Ammon's horn (tissue), 1 donor: ENCODE data around the gene IRF5.
"Not testable (repeated sequence)": the region's sequence is repeated elsewhere in the genome, so short reads cannot be mapped to it uniquely, and the experiment has no call there.

Experiments used
- DNase-seq: peaks from one replicate; pipeline ENCODE4 v3.0.0-alpha.2; 2016; ENCODE audit warnings: low spot score

The IRF5 gene

DNA sequence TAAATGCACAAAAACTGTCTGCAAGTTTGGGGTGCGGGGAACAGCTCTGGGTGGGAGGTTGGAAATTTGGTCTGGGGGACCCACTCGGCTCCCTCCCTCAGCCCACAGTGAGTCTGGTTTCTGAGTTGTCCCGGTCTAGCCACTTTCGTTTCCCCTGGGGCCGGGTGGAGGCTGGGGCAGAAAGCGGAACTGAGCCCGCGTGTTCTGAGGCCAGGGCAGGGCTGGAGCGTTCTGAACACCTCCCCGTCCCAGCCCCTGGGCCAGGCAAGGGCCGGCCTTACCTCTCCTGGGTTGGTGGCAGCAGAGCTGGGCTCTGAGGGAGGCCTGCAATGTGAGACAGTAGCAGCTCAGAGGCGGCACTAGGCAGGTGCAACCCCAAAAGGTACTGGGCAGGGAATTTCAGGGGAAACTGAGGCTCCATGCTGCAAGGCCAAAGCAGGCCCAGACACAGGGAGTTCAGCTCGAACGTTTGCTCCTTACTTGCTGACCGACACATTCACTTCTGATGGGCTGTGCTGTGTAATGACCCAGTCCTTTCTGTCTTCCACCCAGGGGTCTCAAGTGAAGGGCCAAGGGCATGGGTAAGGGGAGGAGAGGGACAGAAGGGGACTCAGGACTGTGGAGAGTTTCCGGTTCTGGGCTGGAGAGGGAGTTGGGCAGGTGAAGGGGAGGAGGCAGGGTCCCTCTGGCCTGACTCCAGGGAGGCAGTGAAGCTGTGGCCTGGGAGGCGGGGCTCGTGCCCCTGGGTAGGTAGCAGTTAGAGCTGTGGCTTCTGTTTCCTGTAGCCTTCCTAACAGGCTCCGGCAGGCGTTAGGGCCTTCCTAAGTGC, 3.0 kb downstream of the IRF5 start:
- DNase-seq, result peak; percentile 58

- DNase-seq, result no peak
Measured at GRCh38 chr7:128941323-128941890, 3.7 kb downstream of the IRF5 start.

DNA sequence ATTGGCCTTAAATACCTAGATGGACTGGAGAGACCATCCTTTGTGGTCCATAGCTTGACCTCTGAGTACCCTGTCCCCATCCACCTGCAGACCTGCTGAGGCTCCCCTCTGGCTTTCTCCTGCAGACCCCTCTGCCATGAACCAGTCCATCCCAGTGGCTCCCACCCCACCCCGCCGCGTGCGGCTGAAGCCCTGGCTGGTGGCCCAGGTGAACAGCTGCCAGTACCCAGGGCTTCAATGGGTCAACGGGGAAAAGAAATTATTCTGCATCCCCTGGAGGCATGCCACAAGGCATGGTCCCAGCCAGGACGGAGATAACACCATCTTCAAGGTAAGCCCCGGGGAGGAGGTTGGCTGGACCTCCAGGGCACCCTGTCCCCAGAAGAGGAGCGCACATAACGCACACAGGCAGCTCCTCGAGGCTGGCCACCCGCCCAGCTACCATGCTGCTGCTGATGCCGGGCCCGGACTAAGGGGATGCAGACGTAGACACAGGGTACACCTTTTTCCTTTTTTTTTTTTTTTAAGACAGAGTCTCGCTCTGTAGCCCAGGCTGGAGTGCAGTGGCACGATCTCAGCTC, 4.3 kb downstream of the IRF5 start:
- DNase-seq, result no peak

GRCh38 chr7:128943251-128943650, 5.5 kb downstream of the IRF5 start:
- DNase-seq, result not testable (repeated sequence)

GRCh38 chr7:128944487-128945236, 6.9 kb downstream of the IRF5 start:
- no peak for DNase-seq

GRCh38 chr7:128945668-128946366, 8.1 kb downstream of the IRF5 start:
- DNase-seq, result no peak

GRCh38 chr7:128946936-128947830, 9.5 kb downstream of the IRF5 start:
- no peak for DNase-seq

- DNase-seq, result no peak
Measured at GRCh38 chr7:128947854-128948253, 10.1 kb downstream of the IRF5 start.

DNA sequence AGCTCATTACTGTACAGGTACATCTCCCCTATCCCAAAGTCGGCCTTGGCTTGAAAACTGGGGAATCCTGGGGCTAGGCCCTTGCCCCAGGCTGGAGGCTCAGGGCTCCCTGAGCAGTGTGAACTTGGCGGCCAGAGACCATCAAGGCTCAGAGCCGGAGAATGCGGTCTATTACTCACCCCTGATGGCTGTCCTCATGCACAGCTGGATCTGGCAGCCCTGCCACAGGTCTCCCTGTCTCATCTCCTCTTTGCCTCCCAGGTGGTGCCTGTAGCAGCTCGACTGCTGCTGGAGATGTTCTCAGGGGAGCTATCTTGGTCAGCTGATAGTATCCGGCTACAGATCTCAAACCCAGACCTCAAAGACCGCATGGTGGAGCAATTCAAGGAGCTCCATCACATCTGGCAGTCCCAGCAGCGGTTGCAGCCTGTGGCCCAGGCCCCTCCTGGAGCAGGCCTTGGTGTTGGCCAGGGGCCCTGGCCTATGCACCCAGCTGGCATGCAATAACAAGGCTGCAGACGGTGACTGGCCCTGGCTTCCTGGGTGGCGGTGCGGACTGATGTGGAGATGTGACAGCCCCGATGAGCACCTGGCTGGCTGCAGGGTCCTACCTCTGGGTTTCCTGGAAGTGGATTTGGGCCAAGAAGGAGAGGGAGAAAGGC, 10.7 kb downstream of the IRF5 start:
- DNase-seq, result no peak

DNA sequence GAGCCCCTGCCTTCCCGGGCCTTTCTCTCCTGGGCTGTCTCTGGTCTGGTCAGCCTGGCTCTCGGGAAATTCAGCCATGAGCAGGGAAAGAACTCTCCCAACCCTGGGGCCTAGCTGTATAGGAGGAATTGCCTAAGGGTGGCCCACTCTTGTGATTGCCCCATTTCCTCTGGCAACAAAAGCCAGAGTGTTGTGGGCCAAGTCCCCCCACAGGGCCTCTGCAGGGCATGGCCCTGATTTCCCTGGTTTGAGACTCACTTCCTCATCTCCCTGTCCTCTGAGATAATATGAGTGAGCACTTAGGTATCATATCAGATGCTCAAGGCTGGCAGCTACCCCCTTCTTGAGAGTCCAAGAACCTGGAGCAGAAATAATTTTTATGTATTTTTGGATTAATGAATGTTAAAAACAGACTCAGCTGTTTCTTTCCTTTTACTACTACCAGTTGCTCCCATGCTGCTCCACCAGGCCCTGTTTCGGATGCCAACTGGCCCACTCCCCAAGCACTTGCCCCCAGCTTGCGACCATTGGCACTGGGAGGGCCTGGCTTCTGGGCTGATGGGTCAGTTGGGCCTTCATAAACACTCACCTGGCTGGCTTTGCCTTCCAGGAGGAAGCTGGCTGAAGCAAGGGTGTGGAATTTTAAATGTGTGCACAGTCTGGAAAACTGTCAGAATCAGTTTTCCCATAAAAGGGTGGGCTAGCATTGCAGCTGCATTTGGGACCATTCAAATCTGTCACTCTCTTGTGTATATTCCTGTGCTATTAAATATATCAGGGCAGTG, 11.4 kb downstream of the IRF5 start:
- DNase-seq, result peak; percentile 40

- no peak for DNase-seq
Measured at GRCh38 chr7:128951296-128951695, 13.6 kb downstream of the IRF5 start.

DNA sequence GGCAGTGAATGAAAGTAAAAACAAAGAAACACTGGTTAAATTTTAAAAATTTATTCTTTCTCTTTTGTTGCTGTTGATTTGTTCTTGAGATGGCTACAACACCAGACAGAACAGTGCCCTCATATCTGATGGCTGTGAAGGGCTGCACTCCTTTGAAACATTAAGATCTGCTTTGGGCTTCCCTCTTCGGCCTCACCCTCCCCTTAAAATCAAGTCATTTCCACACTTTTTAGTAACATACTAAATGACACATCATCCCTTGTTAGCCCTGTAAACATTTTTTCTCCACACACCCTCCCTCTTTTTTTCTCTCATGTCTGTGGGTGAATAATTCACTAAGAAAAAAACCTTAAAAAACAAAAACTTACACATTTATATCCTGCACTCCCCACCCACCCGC, 16.4 kb downstream of the IRF5 start:
- no peak for DNase-seq

GRCh38 chr7:128954830-128955802, 17.4 kb downstream of the IRF5 start:
- peak; percentile 73 for DNase-seq

DNA sequence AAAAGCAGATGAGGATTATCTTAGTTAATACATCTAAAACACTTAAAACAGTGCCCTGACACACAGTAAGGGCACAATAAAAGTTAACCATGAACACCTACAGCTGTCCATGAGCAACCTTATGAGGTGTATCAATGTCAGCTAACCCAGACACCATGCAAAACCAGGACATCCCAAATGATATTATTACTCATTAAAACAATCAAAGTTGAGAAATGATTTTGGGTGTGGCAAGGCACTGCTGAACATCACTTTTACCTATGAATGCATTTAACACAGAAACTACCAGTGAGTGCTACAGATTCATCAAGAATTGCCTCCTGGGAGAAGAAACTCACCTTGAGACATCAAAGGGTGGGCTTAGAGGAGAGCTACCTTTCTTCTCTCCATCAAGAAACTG, 18.3 kb downstream of the IRF5 start:
- DNase-seq, result no peak

GRCh38 chr7:128959296-128959695, 21.6 kb downstream of the IRF5 start:
- DNase-seq, result no peak

DNA sequence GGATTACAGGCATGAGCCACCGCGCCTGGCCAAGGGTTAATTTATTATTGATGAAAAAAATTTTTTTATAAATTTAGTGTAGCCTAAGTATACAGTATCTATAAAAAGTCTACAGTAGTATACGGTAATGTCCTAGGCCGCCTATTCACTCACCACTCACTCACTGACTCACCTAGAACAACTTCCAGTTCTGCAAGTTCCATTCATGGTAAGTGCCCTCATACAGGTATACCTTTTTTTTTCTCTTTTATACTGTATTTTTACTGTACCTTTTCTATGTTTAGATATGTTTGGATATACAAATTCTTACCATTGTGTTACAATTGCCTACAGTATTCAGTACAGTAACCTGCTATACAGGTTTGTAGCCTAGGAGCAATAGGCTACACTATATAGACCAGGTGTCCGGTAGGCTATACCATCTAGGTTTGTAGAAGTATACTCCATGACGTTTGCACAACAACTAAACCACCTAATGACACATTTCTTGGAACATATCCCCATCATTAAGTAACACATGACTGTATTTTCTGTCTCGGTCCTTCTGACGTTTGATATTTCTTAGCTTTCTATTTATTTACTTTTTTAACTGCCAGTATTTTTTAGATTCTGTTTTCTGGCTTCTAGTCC, 23.4 kb downstream of the IRF5 start:
- no peak for DNase-seq

DNA sequence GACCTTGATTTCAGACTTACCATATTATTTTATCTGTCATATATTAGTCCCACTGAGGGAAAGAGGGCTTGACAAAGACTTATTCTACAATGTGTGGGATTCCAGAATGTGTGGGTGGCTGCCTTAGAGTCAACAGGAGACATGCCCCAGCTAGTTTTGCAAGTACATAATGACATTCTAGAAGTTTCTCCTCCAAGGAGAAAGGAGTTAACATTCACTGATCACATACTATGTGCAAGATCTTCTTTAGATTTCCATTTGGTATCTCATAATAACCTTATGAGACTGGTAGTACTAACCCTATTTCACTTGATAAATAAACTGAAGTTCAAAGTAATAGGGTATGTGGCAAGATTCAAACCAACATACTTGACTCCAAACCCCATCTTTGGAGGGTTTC, 25.2 kb downstream of the IRF5 start:
- DNase-seq, result no peak

GRCh38 chr7:128963327-128963757, 25.6 kb downstream of the IRF5 start:
- DNase-seq, result no peak
